COLO668 (cell line): ENCODE results near the gene FBXL7.

Experiments
- DNase-seq: peaks from one replicate; lab custom pipeline; 2025; ENCODE audit not compliant: unreplicated experiment; lab: John Stamatoyannopoulos, UW

Gene FBXL7

DNA sequence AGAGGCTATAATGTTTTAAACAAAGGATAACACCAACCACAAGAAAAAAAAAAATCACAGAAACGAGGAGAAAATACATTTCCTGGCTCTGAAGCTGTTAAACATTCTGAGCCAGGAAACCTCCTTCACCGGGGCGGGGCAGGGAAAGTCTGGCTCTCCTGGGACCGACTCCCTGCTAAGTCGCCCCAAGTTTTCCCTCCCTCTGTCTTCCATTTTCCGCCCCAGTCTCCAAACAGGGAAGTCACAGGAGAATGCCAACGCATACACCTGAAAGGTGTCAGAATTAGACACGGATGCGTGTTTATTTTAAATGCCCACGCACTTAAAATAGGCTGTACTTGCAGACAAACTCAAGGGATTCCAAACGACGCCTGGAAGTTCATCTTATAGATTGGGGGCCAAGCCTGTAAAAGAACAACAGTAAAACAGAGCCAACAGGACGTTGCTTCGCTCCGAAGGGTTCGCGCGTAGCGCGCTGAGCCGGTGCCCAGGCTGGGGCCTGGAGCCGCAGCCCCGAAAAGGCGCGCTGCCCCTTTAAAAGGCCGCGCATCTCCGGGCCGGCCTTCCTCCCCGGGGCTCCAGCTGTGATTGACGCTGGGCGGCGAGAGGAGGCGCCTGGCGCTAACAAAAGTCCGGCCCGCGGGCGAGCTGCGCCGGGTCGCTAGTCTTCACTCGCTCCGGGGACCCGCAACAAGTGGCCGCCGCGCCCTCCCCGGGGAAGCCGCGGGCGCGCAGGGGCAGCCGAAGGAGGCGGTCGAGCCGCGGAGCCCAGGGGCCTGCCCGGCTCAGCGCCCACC is at the start of gene FBXL7:
FBXL7 (plus strand) TSS at position 653 of the 797 bp plus-strand sequence.
- DNase-seq = peak; percentile 48

- DNase-seq = no peak
Observed at GRCh38 chr5:15450473-15450872, 49.5 kb upstream of the FBXL7 start.

DNA sequence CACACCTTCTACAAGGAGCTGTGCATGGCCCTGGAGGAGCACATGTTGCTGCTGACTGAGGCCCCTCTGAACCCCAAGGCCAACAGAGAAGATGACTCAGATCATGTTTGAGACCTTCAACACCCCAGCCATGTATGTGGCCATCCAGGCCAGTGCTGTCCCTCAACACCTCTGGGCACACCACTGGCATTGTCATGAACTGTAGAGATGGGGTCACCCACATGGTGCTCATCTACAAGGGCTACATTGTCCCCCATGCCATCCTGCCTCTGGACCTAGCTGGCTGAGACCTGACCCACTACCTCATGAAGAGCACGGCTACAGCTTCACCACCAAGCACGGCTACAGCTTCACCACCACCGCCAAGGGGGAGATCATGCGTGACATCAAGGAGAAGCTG is 49.0 kb upstream of the FBXL7 start:
- no peak for DNase-seq

DNA sequence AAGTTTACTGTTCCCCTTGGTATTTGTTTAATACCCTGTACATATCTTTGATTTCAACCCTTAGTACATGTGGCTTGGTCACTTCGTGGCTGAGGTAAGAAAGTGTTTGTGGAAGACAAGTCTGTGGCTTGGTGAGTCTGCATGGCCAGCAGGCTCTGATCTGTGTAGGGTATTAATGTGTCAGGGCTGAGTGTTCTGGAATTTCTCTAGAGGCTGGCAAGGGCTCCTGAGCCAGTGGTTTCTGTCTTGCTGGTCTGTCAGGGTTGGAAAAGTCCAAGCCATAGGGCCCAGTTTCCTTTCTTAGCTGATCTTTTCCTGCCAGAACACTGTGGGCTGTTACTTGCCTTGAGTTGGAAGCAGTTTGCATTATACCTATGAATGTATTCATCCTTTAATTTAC is 48.0 kb upstream of the FBXL7 start:
- no peak for DNase-seq

GRCh38 chr5:15452781-15453180 is 47.2 kb upstream of the FBXL7 start:
- no peak for DNase-seq

DNA sequence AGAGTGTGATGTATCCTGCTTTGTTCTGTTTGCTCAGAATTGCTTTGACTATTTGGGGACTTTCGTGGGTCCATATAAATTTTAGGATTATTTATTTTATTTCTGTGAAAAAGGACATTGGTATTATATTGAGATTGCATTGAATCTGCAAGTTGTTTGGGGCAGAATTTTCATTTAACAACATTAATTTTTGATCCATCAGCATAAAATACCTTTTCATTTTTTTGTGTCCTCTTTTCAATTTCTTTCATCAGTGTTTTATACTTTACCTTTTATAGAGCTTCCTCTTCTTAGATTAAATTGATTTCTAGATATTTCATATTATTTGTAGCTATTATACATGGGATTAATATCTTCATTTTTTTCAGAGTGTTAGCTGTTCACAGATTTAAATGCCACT is 40.8 kb upstream of the FBXL7 start:
- no peak for DNase-seq

- no peak for DNase-seq
Observed at GRCh38 chr5:15463231-15463980, 36.6 kb upstream of the FBXL7 start.

- DNase-seq = no peak
Observed at GRCh38 chr5:15472116-15472515, 27.9 kb upstream of the FBXL7 start.

GRCh38 chr5:15474143-15474719 is 25.7 kb upstream of the FBXL7 start:
- DNase-seq = no peak

GRCh38 chr5:15475367-15475766 is 24.6 kb upstream of the FBXL7 start:
- DNase-seq = no peak

DNA sequence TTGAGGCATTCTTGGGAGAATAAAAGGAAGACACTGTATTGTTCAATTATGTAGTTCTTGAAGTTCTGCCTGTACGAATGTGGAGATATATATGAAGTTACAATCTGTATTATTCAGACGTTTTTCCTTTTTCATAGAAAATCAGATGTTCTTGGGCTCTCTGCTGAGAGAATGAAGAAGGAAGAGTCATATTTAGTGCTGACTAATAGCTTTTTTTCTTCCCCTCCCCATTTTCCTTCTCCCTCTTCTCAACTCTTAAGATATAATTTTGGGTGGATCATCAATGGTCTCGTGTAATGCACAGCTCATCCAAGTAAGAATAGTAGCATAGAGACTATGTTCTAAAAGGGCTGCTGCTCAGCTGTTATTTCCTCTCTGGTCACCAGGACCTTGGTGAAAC is 23.0 kb upstream of the FBXL7 start:
- no peak for DNase-seq

DNA sequence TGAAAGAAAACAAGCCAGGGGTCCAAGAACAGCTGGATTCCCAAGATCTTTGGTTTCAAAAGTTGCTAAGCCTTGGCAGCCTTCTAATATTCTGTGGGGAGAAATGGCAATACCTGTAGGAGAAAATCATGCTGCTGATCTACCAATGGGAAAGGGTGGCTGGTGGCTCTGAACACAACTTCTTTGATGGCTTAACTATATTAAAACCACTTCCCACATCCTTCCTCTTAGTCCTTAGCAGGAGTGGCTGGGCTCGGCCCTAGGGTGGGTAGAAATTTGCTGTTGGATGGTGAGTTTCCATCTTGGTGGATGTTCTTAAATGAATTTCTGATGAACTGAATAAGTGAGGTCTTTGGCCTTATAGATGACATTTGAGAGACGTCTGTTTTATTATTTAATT is 19.5 kb upstream of the FBXL7 start:
- no peak for DNase-seq

DNA sequence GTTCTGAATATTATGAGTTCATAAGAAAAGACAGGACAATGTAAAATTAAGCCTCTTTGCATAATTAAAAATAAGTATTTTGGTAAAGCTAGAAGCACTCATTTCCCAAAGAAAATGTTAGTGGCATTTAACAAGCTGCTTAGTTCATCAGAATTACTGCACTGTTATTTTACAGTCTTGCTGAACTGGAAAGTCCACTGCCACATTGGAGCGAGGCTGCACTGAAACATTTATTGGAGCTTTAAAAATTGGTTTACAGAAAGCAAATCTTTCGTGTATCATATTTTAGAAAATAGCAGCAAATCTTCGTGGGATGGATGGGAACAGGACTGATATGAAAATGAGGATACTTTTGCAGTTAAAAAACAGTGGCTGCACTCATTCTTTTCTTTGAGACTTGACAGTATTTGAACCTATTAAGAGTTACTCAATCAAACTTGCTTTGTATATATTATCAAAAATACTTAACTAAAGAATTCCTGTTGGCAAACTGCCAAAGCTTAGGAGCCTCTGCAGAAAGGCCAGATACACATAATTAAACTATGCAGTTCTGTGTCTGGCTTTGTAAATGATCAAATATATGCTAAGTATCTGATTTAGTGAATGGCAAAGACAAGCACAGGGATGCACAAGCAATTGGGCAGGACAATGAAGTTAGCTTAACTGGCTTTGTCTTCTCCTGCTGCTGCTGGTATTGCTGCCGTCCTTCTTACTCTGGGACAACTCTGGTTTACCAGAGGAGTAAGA is 16.5 kb upstream of the FBXL7 start:
- DNase-seq = no peak

DNA sequence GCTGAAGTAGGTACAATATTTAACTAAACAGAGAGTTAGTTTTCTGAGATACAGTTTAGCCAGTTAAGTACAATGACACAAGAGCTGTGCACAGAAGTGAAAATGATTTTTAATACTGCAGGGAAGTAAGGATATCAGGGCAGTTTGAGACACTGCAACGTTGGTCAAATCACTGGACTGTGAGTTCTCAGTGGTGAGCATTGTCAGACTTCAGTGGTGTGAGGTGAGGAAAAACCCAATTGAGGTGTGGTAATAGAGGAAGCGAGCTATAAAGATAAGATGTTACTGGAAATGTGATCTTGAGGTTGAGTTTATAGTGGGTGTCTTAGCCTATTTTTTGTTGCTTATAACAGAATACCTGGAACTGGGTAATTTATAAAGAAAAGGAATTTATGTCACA is 12.8 kb upstream of the FBXL7 start:
- no peak for DNase-seq

DNA sequence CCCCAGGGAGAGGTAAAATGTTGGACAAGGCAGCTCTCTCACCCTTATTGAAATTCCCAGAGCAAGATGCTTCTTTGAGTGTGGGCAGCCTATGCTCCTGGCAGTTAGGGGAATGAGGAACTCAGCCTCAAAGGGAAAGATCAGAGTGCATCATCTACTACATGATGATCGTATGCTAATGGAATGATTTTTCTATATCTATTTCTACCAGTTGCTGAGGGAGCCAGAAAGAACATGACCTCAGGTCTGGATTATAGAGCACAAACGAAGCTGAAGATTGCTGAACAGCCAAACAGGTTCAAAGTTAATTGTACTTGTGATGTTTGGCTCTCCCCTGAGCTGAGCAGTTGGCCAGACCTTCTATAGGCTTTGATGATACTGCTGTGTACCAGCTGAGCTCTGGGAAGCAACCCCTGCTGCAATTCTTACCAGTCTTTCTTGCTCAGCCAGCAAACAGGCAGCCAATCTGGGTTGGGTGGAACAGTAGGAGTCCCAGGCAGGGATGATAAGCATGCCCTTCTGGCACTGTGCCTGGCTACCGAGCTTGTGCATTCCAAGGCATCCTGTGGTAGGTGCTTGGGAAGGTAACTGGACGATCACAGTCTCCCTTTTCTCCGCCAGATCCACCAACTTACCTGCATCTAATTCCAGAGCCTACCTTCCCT is 10.3 kb upstream of the FBXL7 start:
- no peak for DNase-seq

GRCh38 chr5:15492545-15492944 is 7.4 kb upstream of the FBXL7 start:
- no peak for DNase-seq

GRCh38 chr5:15493501-15493900 is 6.5 kb upstream of the FBXL7 start:
- no peak for DNase-seq

- no peak for DNase-seq
Observed at GRCh38 chr5:15495026-15495425, 5.0 kb upstream of the FBXL7 start.

GRCh38 chr5:15496886-15497285 is 3.1 kb upstream of the FBXL7 start:
- no peak for DNase-seq

DNA sequence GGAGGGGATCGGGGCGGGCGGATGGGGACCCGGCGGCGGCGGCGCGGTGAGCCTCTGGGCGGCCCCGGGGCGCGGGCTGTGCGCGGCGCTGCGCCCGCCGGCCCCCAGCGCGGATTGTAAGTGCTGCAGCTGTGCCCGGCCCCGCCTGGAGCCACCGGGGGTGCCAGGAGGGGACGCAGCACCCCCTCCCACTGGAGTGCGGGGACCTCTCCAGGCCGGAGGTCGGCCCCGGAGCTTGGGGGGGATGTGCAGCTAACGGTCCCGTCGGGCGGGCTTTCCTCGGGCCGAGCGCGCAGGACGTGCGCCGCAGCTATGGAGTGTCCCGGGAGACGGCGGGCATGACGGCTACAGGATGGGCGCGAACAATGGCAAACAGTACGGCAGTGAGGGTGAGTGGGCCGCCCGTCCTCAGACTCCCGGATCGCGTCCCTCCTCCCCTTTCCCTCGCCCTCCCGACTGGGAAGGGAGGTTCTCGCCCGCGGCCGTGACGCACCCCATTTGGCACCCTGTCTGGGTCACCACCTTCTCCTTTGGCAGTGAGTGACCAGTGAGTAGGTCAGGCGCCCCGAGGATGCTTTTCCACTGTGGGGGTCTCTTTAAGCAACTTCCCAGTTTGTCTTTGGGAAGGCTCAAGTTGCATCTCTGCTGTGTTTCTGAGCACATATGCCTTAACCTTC is 483 bp downstream of the FBXL7 start:
- peak; percentile 35 for DNase-seq
